Measurements from ENCODE around the gene THBS4. TPM values are rescaled to one million over a fixed set of nuclear protein-coding genes. Genes with fewer than 3 reads are reported as not detected.

The THBS4 gene
- total RNA-seq (under 1 TPM; 0.29 to 0.47 TPM), polyA plus RNA-seq (under 1 TPM in 1 of 2 donors, not detected in 1; 0.56 TPM)

DNA sequence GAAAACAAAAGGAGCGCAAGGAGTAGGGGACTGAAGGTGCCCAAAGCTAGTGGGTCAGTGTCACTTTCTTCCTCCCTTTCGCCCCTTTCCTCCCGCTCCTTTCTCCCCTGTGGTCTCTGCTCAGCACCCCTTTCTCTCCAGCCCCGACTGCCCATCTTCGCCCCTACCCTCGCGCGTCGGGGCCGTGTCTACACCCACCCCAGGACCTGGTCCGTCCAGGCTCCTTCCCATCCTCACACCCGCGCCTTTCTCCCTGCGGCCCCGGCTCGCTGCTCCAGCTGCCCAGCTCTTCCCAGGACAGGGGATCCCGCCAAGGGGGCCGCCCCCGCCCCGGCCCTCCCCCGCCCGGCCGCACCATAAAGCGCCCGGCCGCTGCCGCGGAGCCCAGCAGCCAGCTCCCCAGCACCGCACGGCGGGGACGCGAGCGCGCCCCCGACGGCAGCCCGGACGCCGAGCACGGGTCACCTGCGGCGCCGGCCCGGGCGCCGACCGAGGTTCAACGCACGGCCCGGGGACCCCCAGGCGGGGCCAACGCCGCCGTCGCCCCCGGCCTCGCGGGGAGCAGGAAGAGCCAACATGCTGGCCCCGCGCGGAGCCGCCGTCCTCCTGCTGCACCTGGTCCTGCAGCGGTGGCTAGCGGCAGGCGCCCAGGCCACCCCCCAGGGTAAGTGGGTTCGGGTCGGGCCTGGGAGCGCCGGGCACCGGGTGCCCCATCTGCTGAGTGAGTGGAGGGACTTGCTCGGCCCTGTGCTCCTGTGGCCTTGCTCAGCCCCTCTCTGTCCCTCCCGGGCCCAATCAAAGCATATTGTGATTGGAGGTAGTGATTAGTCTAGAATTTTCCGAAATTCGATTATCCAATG, at the start of gene THBS4:
Gene THBS4, plus strand, starts transcription at position 387 of the 860 bp plus-strand sequence. Its CDS starts 190 bp downstream, at position 577.
- intact Hi-C loops (cut with micrococcal nuclease) = no loop called here
- Mint-ChIP-seq H3K27me3 (peaks cover 40 to 55% of the 10 kb centered on the region in 2 donors), H3K9me3 (peaks cover 0 to 3% (median 0%) of the 10 kb centered on the region in 8 donors), H3K4me1 (peaks cover 0 to 9% (median 5%) of the 10 kb centered on the region in 4 donors), H3K27ac (no peak within 1 kb of the TSS), H3K36me3 (no peaks in the 10 kb centered on the region), H3K4me3 (peak within 1 kb of the TSS; percentile 40 to 65 (median 57))
- ChIA-PET CTCF (ENCODE audit: partially characterized antibody) (no interaction called here), POLR2A (ENCODE audit: partially characterized antibody) (no interaction called here)
- H3K9me3 ChIP-seq (ENCODE audit: control insufficient read depth in 1 of 2, low read length in 2 of 2) = no peaks in the 10 kb centered on the region
- H3K4me3 ChIP-seq (ENCODE audit: low read length in 2 of 2) = no peak within 1 kb of the TSS
- no peak for DNase-seq
- no peaks in the 10 kb centered on the region for H3K4me1 ChIP-seq (ENCODE audit: insufficient read depth, low read length)
- no peak within 1 kb of the TSS for H3K27ac ChIP-seq (ENCODE audit: low read depth, low read length)
- H3K27me3 ChIP-seq (ENCODE audit: insufficient read depth, low read length) = peaks cover 23% of the 10 kb centered on the region
- H3K36me3 ChIP-seq (ENCODE audit: insufficient read depth, low read length) = no peaks in the 10 kb centered on the region

DNA sequence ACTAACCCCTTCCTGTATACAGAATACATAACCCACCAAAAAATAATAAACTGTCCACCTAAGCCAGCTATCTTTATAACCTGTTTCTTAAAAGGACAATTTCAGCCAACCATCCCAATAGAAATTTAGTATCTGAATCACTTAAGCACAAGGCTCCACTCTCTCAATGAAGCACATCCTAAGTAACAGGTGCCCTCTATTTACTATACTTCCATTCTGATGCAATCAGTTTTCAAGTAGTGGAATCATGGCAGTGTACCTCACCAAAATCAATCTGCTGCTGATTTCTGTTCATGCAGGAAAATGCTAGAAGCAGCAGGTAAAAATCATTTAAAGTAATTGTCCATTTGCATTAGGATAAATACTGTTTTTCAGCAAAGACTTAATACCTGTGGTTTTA, 48.9 kb upstream of the THBS4 start:
- Mint-ChIP-seq H3K4me3 (no peak overlapping the region), H3K36me3 (peaks cover 53 to 65% of the 10 kb centered on the region in 2 donors), H3K4me1 (peaks cover 18 to 34% (median 24%) of the 10 kb centered on the region in 4 donors), H3K27ac (peak overlapping the region in 2 of 7 donors; percentile 5 to 27), H3K27me3 (no peaks in the 10 kb centered on the region), H3K9me3 (no peaks in the 10 kb centered on the region)
- Histone ChIP-seq H3K27ac (ENCODE audit: low read depth, low read length) (no peak overlapping the region), H3K27me3 (ENCODE audit: insufficient read depth, low read length) (no peaks in the 10 kb centered on the region), H3K9me3 (ENCODE audit: control insufficient read depth in 1 of 2, low read length in 2 of 2) (no peaks in the 10 kb centered on the region), H3K4me1 (ENCODE audit: insufficient read depth, low read length) (peaks cover 23% of the 10 kb centered on the region), H3K36me3 (ENCODE audit: insufficient read depth, low read length) (peaks cover 28% of the 10 kb centered on the region), H3K4me3 (ENCODE audit: low read length in 2 of 2) (no peak overlapping the region)
- intact Hi-C loops (cut with micrococcal nuclease) = no loop called here
- no peak for DNase-seq
- ChIA-PET POLR2A (ENCODE audit: partially characterized antibody) (no interaction called here), CTCF (ENCODE audit: partially characterized antibody) (no interaction called here)

DNA sequence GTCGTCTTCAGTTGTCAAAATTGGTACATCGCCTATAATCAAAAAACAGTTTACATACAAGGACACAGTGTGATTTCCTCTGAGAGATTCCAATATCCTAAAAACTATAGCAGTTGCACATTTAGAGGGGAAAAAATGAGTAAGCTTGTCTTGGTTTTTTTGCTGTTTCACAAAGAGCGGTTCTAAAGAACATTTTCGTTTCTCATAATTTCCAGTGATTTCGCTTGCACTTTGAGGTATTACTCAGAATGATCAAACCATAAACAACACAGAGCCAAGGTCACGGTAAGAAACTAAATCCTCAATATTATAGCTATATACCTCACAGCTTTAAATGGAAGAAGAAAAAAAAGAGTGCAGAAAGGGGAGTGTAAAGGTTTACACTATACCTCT, 44.9 kb upstream of the THBS4 start:
- H3K4me3 Mint-ChIP-seq = peak overlapping the region; percentile 82 to 93 (median 87)
- ChIA-PET CTCF (ENCODE audit: partially characterized antibody) (interaction anchor here (1.0 to 2.7 kb wide), 2 partner anchors 10 to 93 kb away, joined by 3 to 9 read pairs; no protein-coding TSS in a partner anchor), POLR2A (ENCODE audit: partially characterized antibody) (interaction anchor here (0.6 to 1.9 kb wide), 10 partner anchors 9 to 1017 kb away, joined by 3 to 17 read pairs (median 4); partner anchors contain the start of genes DHFR, MSH3 and SERINC5)
- DNase-seq = peak in 1 of 5 donors; percentile 12
- peaks cover 4 to 5% of the 10 kb centered on the region in 2 donors for H3K27me3 Mint-ChIP-seq
- peaks cover 7% of the 10 kb centered on the region for H3K36me3 ChIP-seq (ENCODE audit: insufficient read depth, low read length)
- H3K4me3 ChIP-seq (ENCODE audit: low read length in 2 of 2) = peak overlapping the region; percentile 63 to 75
- H3K36me3 Mint-ChIP-seq = peaks cover 27 to 38% of the 10 kb centered on the region in 2 donors
- intact Hi-C loops (cut with micrococcal nuclease) = loop anchor here (1.0 to 5.0 kb wide), 7 partner anchors 21 to 662 kb away; partner anchors contain the start of genes DHFR, HOMER1, MSH3 and TENT2
- H3K27me3 ChIP-seq (ENCODE audit: insufficient read depth, low read length) = no peaks in the 10 kb centered on the region
- H3K4me1 Mint-ChIP-seq = peaks cover 15 to 23% (median 19%) of the 10 kb centered on the region in 4 donors
- H3K9me3 Mint-ChIP-seq = no peaks in the 10 kb centered on the region
- no peaks in the 10 kb centered on the region for H3K9me3 ChIP-seq (ENCODE audit: control insufficient read depth in 1 of 2, low read length in 2 of 2)
- H3K27ac Mint-ChIP-seq = peak overlapping the region; percentile 57 to 96 (median 93)
- peak overlapping the region; percentile 67 for H3K27ac ChIP-seq (ENCODE audit: low read depth, low read length)
- H3K4me1 ChIP-seq (ENCODE audit: insufficient read depth, low read length) = peaks cover 23% of the 10 kb centered on the region

DNA sequence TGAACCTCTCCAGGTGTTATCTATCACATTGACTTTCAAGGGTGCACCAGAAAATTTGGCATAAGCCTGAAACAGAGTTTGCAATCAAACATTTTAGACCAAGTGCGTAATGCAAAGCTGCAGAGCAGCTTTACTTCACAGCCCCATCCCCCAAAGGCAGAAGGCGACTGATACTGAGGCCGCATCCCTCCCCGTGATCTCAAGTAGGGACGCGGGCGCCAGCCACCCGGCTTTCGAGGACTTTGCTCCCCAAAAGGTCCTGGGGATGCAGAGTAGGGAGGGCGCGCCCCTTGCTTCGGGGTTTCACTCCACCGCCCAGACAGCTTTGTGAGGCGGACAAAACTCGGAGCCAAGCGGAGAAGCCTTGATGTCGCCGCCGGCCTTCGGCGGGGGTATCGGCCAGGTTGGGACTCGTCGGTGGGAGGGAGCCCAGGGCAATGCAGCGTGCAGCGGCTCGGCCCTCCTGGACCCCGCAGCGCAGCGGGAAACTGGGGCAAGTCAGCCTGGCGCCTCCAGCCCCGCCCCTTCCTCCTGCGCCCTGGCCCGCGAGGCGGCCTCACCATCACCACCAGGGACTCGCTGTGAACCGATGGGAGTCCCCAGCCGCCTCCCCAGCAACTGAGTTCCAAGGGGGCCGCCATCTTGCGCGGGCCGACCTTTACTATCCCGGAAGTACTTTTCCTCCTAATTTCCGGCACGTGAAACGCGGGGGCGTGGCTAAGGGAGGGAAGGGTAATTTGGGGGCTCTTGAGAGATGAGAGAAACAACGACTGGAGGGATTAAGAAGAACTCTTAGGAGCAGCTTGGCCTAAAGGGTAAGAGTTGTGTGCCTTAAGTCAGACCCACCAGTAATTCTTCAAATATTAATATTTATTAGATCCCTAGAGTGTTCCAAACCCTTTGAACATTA, 44.3 kb upstream of the THBS4 start, which contains the start of gene MTX3:
Gene MTX3, minus strand, starts transcription at position 665 of the 910 bp plus-strand sequence. Its CDS starts 24 bp downstream, at position 641.
- POLR2A ChIA-PET (ENCODE audit: partially characterized antibody) = interaction anchor here (0.6 to 1.9 kb wide), 12 partner anchors 10 to 1016 kb away, joined by 3 to 17 read pairs (median 4); partner anchors contain the start of genes DHFR, MSH3 and SERINC5
- peak within 1 kb of the TSS; percentile 63 to 75 for H3K4me3 ChIP-seq (ENCODE audit: low read length in 2 of 2)

DNA sequence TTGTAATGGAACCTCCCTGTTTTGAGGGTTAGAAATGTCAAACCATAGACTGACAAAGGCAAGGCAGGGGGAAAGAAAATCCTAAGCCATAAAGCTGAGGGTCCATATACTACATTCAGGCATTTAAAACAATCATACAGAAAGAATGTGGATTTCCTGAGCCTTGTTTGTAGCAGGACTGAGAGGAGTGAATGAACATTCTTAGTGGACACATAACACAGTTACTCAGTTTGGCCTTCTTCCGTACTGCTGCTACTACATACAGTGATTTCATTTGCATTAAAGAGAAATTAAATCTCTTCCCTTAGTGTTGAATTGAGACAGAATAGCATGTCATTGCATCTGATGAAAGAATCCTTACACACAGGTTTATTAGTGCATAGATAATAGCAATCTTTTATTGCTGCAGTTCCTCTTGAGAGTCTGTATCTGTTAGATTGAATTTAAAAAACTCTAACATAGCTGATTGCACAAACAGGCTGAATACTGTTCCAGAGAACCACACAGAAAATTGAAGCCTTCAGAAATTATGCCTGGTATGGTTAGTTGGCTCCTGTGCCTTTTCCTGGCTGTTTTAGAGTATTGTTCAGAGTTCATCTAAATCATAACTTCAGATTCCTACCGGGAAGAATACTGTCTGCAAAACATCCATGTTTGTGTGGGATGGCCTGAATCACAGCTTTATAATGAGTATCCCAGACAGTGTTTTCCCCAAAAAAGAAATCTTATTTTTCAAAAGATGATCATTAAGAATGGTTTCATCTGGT, 42.1 kb upstream of the THBS4 start:
- no peak for DNase-seq
- Mint-ChIP-seq H3K4me3 (no peak overlapping the region), H3K27me3 (peaks cover 7% of the 10 kb centered on the region in 2 donors), H3K9me3 (no peaks in the 10 kb centered on the region), H3K36me3 (peaks cover 8 to 17% of the 10 kb centered on the region in 2 donors), H3K27ac (no peak overlapping the region), H3K4me1 (peaks cover 15 to 23% (median 19%) of the 10 kb centered on the region in 4 donors)
- no peaks in the 10 kb centered on the region for H3K36me3 ChIP-seq (ENCODE audit: insufficient read depth, low read length)
- H3K4me3 ChIP-seq (ENCODE audit: low read length in 2 of 2) = no peak overlapping the region
- ChIA-PET POLR2A (ENCODE audit: partially characterized antibody) (no interaction called here), CTCF (ENCODE audit: partially characterized antibody) (no interaction called here)
- peaks cover 23% of the 10 kb centered on the region for H3K4me1 ChIP-seq (ENCODE audit: insufficient read depth, low read length)
- H3K9me3 ChIP-seq (ENCODE audit: control insufficient read depth in 1 of 2, low read length in 2 of 2) = no peaks in the 10 kb centered on the region
- intact Hi-C loops (cut with micrococcal nuclease) = loop anchor here (5.0 kb wide), 5 partner anchors 314 to 659 kb away; partner anchors contain the start of genes DHFR, HOMER1, MSH3 and TENT2
- H3K27me3 ChIP-seq (ENCODE audit: insufficient read depth, low read length) = no peaks in the 10 kb centered on the region
- no peak overlapping the region for H3K27ac ChIP-seq (ENCODE audit: low read depth, low read length)

More for the DNA sequence above, 44.3 kb upstream of the THBS4 start, which contains the start of gene MTX3:
- peak; percentile 80 to 90 (median 85) for DNase-seq
- H3K4me1 ChIP-seq (ENCODE audit: insufficient read depth, low read length) = peaks cover 23% of the 10 kb centered on the region
- peak within 1 kb of the TSS; percentile 67 for H3K27ac ChIP-seq (ENCODE audit: low read depth, low read length)
- intact Hi-C loops (cut with micrococcal nuclease) = loop anchor here (1.0 to 5.0 kb wide), 7 partner anchors 20 to 661 kb away; partner anchors contain the start of genes DHFR, HOMER1, MSH3 and TENT2
- Mint-ChIP-seq H3K36me3 (peaks cover 24 to 32% of the 10 kb centered on the region in 2 donors), H3K27ac (peak within 1 kb of the TSS; percentile 83 to 96 (median 93)), H3K4me3 (peak within 1 kb of the TSS; percentile 82 to 93 (median 87)), H3K9me3 (no peaks in the 10 kb centered on the region), H3K4me1 (peaks cover 15 to 23% (median 19%) of the 10 kb centered on the region in 4 donors), H3K27me3 (peaks cover 7% of the 10 kb centered on the region in 2 donors)
- H3K9me3 ChIP-seq (ENCODE audit: control insufficient read depth in 1 of 2, low read length in 2 of 2) = no peaks in the 10 kb centered on the region
- CTCF ChIA-PET (ENCODE audit: partially characterized antibody) = interaction anchor here (1.0 to 2.7 kb wide), 2 partner anchors 11 to 93 kb away, joined by 3 to 9 read pairs; no protein-coding TSS in a partner anchor
- H3K27me3 ChIP-seq (ENCODE audit: insufficient read depth, low read length) = no peaks in the 10 kb centered on the region
- H3K36me3 ChIP-seq (ENCODE audit: insufficient read depth, low read length) = peaks cover 7% of the 10 kb centered on the region

DNA sequence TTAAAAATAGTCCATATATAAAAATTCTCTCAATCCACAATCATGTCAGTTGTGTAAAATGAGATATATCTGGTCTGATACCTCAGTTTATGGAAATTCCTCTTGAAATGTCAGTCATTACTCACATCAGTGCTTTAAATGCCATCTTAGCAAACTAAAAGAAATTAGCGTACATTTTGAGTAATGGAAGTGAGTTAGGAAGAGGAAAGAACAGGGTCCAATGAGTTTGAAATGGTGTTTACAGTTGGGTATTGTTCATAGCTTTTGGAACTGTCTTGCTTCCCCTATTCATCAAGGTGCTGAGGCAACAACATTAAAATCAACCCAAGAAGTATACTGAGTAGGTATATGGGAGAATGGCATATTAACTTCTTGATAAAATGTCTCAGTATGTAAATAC, 35.4 kb upstream of the THBS4 start:
- no peaks in the 10 kb centered on the region for H3K9me3 ChIP-seq (ENCODE audit: control insufficient read depth in 1 of 2, low read length in 2 of 2)
- no peaks in the 10 kb centered on the region for H3K27me3 ChIP-seq (ENCODE audit: insufficient read depth, low read length)
- ChIA-PET CTCF (ENCODE audit: partially characterized antibody) (no interaction called here), POLR2A (ENCODE audit: partially characterized antibody) (no interaction called here)
- H3K4me3 ChIP-seq (ENCODE audit: low read length in 2 of 2) = no peak overlapping the region
- no peak overlapping the region for H3K27ac Mint-ChIP-seq
- intact Hi-C loops (cut with micrococcal nuclease) = no loop called here
- no peak for DNase-seq
- no peaks in the 10 kb centered on the region for H3K9me3 Mint-ChIP-seq
- peaks cover 6% of the 10 kb centered on the region in 2 donors for H3K27me3 Mint-ChIP-seq
- H3K36me3 ChIP-seq (ENCODE audit: insufficient read depth, low read length) = no peaks in the 10 kb centered on the region
- no peak overlapping the region for H3K27ac ChIP-seq (ENCODE audit: low read depth, low read length)
- H3K36me3 Mint-ChIP-seq = peaks cover 0 to 13% of the 10 kb centered on the region in 2 donors
- H3K4me3 Mint-ChIP-seq = no peak overlapping the region
- no peaks in the 10 kb centered on the region for H3K4me1 ChIP-seq (ENCODE audit: insufficient read depth, low read length)
- no peaks in the 10 kb centered on the region for H3K4me1 Mint-ChIP-seq
